Measurements from ENCODE around the gene SLN. TPM values are rescaled to one million over a fixed set of nuclear protein-coding genes. Genes with fewer than 3 reads are reported as not detected.

Gene SLN
- total and polyA plus RNA-seq, 9 of the 15 experiments (the other 6 are each of a cell fraction or from before 2014, with no cell fraction given) = not detected

- TF ChIP-seq ZNF318 (IDR thresholded peaks at IDR 0.05; ENCODE audit: borderline replicate concordance in 1 of 2, low read depth in 1 of 2) = no peak
- no peak for TF ChIP-seq TRIM28 (IDR thresholded peaks at IDR 0.05)
- no peak for TF ChIP-seq ZNF695 (CRISPR knock-in tag; IDR thresholded peaks at IDR 0.05)
- no peak for TF ChIP-seq ATF3 (IDR thresholded peaks at IDR 0.05)
- TF ChIP-seq ATF3 (CRISPR knock-in tag; conservative IDR thresholded peaks at IDR 0.05) = no peak
- no peak for TF ChIP-seq FOXJ2 (tag; IDR thresholded peaks at IDR 0.05)
- TF ChIP-seq, protein P1, sequence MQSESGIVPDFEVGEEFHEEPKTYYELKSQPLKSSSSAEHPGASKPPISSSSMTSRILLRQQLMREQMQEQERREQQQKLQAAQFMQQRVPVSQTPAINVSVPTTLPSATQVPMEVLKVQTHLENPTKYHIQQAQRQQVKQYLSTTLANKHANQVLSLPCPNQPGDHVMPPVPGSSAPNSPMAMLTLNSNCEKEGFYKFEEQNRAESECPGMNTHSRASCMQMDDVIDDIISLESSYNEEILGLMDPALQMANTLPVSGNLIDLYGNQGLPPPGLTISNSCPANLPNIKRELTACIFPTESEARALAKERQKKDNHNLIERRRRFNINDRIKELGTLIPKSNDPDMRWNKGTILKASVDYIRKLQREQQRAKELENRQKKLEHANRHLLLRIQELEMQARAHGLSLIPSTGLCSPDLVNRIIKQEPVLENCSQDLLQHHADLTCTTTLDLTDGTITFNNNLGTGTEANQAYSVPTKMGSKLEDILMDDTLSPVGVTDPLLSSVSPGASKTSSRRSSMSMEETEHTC (IDR thresholded peaks at IDR 0.05) = no peak
Measured at GRCh38 chr11:107669893-107670601, 41.8 kb downstream of the SLN start (continued).
